ENCODE measurements around the gene SASS6.

Gene SASS6

DNA sequence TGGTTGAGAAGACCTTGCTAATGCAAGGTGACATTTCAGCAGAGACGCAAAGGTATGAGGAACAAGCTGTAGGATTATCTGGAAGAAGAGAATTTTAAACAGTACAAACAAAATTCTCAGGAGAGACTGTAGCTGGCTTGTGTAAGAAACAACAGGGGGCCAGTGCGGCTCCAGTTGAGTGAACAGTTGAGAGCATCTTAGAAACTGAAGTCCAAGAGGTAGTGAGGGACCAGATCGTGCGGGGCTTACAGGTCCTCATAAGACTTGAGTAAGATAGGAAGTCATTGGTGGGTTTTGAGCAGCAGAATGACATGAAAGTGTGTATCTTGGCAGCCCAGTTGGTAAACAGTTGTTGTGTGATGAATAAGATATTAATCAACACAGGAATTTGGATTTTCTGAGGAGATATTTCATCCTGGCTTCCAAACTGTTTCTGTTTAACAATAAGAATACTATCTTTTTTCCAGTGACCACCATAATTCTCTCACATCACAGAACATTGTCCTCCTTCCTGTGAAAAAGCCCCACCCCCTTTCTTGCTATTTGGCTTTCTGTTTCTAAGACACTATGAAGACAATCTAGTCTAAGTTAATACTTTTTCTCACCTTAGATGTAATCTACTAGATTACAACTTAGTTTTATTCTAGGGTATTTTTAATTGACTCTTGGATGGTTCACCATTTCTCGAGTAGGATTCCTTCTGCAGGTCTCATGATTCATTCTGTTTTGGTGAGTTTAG is 62.4 kb downstream of the SASS6 start:
- H3K27ac ChIP-seq (ENCODE audit: low read depth, low read length), result no peak overlapping the region
- H3K4ac ChIP-seq (ENCODE audit: low read depth, low read length), result no peak overlapping the region
- H2BK5ac ChIP-seq (ENCODE audit: low read depth, low read length, poor library complexity), result no peak overlapping the region
- H2AK5ac ChIP-seq (ENCODE audit: low read length), result no peak overlapping the region
- no peak overlapping the region for H3K23ac ChIP-seq (ENCODE audit: low read length)
- no peak overlapping the region for H4K91ac ChIP-seq (ENCODE audit: low read depth, low read length)
- no peaks in the 10 kb centered on the region for H3K79me2 ChIP-seq (ENCODE audit: control insufficient read depth, insufficient read depth, low read length, poor library complexity)
- no peak overlapping the region for H2BK12ac ChIP-seq (ENCODE audit: low read length)
- WGBS (ENCODE audit: extremely low coverage, insufficient coverage, insufficient read length), result no CpG with 5 or more reads among the region's 5 CpGs
- no peak overlapping the region for H3K18ac ChIP-seq (ENCODE audit: low read length)
- no peaks in the 10 kb centered on the region for H3K79me1 ChIP-seq (ENCODE audit: low read length)
- no peak overlapping the region for H3K4me3 ChIP-seq (ENCODE audit: low read depth, low read length)
- H3K36me3 ChIP-seq (ENCODE audit: control insufficient read depth in 1 of 2, insufficient read depth in 2 of 2, low read length in 2 of 2), result peaks cover 19 to 40% of the 10 kb centered on the region in 2 experiments
- no peak overlapping the region for H2AFZ ChIP-seq (ENCODE audit: insufficient read depth, low read length, poor library complexity)
- no peak overlapping the region for H3K9ac ChIP-seq (ENCODE audit: low read length)
- no peak overlapping the region for H3K4me2 ChIP-seq (ENCODE audit: low read length)
- no peak overlapping the region for H3K14ac ChIP-seq (ENCODE audit: low read length)
- no peak overlapping the region for H4K12ac ChIP-seq (ENCODE audit: low read depth, low read length)
- no peaks in the 10 kb centered on the region for H3K4me1 ChIP-seq (ENCODE audit: control insufficient read depth in 1 of 2, insufficient read depth in 2 of 2, low read length in 2 of 2)
- DNase-seq, result no peak
- no peak overlapping the region for H2BK120ac ChIP-seq (ENCODE audit: insufficient read depth, low read length, poor library complexity)
- H3K9me3 ChIP-seq (ENCODE audit: insufficient read depth, low read depth, low read length), result no peaks in the 10 kb centered on the region
- H4K8ac ChIP-seq (ENCODE audit: low read depth, low read length), result no peak overlapping the region
- no peaks in the 10 kb centered on the region for H3K27me3 ChIP-seq (ENCODE audit: insufficient read depth, low read length)

DNA sequence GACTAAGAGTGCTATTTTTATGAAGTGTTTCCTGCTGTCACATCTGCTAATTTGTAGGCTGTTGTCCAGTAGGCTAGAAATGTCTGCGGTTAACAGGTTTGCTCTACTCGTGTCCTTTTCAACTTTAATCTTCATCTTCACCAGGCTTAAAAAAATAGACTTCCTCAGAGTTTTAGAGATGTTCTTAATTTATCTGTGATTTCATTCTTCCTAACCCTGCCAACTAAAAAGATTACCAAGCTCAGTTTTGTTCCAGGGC is 66.8 kb downstream of the SASS6 start:
- H3K18ac ChIP-seq (ENCODE audit: low read length), result no peak overlapping the region
- no peak overlapping the region for H2BK120ac ChIP-seq (ENCODE audit: insufficient read depth, low read length, poor library complexity)
- H2BK5ac ChIP-seq (ENCODE audit: low read depth, low read length, poor library complexity), result no peak overlapping the region
- H4K91ac ChIP-seq (ENCODE audit: low read depth, low read length), result no peak overlapping the region
- H3K79me2 ChIP-seq (ENCODE audit: control insufficient read depth, insufficient read depth, low read length, poor library complexity), result no peaks in the 10 kb centered on the region
- no CpG with 5 or more reads among the region's 2 CpGs for WGBS (ENCODE audit: extremely low coverage, insufficient coverage, insufficient read length)
- H3K79me1 ChIP-seq (ENCODE audit: low read length), result no peaks in the 10 kb centered on the region
- peaks cover 23 to 29% of the 10 kb centered on the region in 2 experiments for H3K36me3 ChIP-seq (ENCODE audit: control insufficient read depth in 1 of 2, insufficient read depth in 2 of 2, low read length in 2 of 2)
- no peak overlapping the region for H4K8ac ChIP-seq (ENCODE audit: low read depth, low read length)
- H3K27ac ChIP-seq (ENCODE audit: low read depth, low read length), result no peak overlapping the region
- no peak overlapping the region for H2AK5ac ChIP-seq (ENCODE audit: low read length)
- H3K4me3 ChIP-seq (ENCODE audit: low read depth, low read length), result no peak overlapping the region
- no peak overlapping the region for H3K23ac ChIP-seq (ENCODE audit: low read length)
- no peaks in the 10 kb centered on the region for H3K27me3 ChIP-seq (ENCODE audit: insufficient read depth, low read length)
- H3K4ac ChIP-seq (ENCODE audit: low read depth, low read length), result no peak overlapping the region
- H2AFZ ChIP-seq (ENCODE audit: insufficient read depth, low read length, poor library complexity), result no peak overlapping the region
- H3K9ac ChIP-seq (ENCODE audit: low read length), result no peak overlapping the region
- no peaks in the 10 kb centered on the region for H3K9me3 ChIP-seq (ENCODE audit: insufficient read depth, low read depth, low read length)
- no peak overlapping the region for H3K14ac ChIP-seq (ENCODE audit: low read length)
- no peak overlapping the region for H2BK12ac ChIP-seq (ENCODE audit: low read length)
- no peaks in the 10 kb centered on the region for H3K4me1 ChIP-seq (ENCODE audit: control insufficient read depth in 1 of 2, insufficient read depth in 2 of 2, low read length in 2 of 2)
- no peak overlapping the region for H3K4me2 ChIP-seq (ENCODE audit: low read length)
- DNase-seq, result no peak
- H4K12ac ChIP-seq (ENCODE audit: low read depth, low read length), result no peak overlapping the region

DNA sequence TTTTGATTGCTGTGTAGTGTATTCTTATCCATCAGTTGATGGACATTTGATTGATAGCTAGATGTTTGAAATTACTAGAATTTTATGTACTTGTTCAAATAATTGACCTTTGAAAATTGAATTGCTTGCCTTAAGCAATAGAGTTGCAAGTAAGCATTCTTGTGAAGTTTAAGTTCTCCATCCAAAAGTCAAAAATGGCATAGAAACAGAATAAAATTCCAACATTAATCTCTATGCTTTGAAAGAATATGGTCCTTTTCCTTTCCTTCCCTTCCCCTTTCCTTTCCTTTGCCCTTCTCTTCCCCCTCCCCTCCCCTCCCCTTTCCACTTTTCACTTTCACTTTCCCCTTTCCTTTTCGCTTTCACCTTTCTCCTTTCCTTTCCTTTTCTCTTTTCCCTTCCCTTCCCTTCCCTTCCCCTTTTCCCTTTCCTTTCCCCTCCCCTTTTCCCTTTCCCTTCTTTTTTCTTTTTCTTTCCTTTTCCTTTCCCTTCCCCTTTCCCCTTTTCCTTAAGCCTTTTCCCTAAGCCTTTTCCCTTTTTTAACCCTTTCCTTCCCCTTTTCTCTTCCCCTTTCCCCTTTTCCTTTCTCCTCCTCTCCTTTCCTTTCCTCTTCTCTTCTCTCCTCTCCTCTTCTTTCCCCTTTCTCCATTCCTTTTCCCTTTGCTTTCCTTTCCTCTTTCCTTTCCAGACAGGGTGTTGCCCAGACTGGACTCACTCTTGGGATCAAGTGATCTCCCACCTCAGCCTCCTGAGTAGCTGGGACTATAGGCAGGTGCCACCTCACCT is 67.4 kb downstream of the SASS6 start:
- Histone ChIP-seq H3K27me3 (ENCODE audit: insufficient read depth, low read length) (no peaks in the 10 kb centered on the region), H4K91ac (ENCODE audit: low read depth, low read length) (no peak overlapping the region), H3K79me2 (ENCODE audit: control insufficient read depth, insufficient read depth, low read length, poor library complexity) (no peaks in the 10 kb centered on the region), H3K9me3 (ENCODE audit: insufficient read depth, low read depth, low read length) (no peaks in the 10 kb centered on the region), H2AK5ac (ENCODE audit: low read length) (no peak overlapping the region), H3K4me2 (ENCODE audit: low read length) (no peak overlapping the region), H3K23ac (ENCODE audit: low read length) (no peak overlapping the region), H2AFZ (ENCODE audit: insufficient read depth, low read length, poor library complexity) (no peak overlapping the region), H4K12ac (ENCODE audit: low read depth, low read length) (no peak overlapping the region), H2BK120ac (ENCODE audit: insufficient read depth, low read length, poor library complexity) (no peak overlapping the region), H4K8ac (ENCODE audit: low read depth, low read length) (no peak overlapping the region), H3K79me1 (ENCODE audit: low read length) (no peaks in the 10 kb centered on the region), H3K14ac (ENCODE audit: low read length) (no peak overlapping the region), H3K4me1 (ENCODE audit: control insufficient read depth in 1 of 2, insufficient read depth in 2 of 2, low read length in 2 of 2) (no peaks in the 10 kb centered on the region), H3K4ac (ENCODE audit: low read depth, low read length) (no peak overlapping the region), H3K27ac (ENCODE audit: low read depth, low read length) (no peak overlapping the region), H3K36me3 (ENCODE audit: control insufficient read depth in 1 of 2, insufficient read depth in 2 of 2, low read length in 2 of 2) (peaks cover 23 to 31% of the 10 kb centered on the region in 2 experiments), H3K4me3 (ENCODE audit: low read depth, low read length) (no peak overlapping the region), H3K9ac (ENCODE audit: low read length) (no peak overlapping the region), H2BK5ac (ENCODE audit: low read depth, low read length, poor library complexity) (no peak overlapping the region), H2BK12ac (ENCODE audit: low read length) (no peak overlapping the region), H3K18ac (ENCODE audit: low read length) (no peak overlapping the region)
- DNase-seq, result no peak
- 92% methylated on average over 1 of the region's 1 CpG for WGBS (ENCODE audit: extremely low coverage, insufficient coverage, insufficient read length)

DNA sequence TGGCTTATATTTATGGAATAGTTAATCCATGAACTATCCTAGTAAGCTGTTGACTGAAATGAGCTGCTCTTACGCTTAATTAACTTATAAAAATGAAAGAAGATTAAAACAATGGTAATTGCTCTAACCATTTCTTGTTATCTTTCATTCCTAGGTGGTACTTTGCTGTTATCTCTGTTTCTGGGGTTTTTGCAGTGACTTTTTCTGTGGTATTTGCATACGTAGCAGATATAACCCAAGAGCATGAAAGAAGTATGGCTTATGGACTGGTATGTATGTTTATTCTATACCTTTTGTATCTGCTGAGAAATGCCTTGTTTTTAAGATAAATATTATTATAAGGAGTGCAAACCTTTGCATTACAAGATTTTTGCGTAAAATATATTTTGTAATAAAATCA is 71.0 kb downstream of the SASS6 start:
- H2BK12ac ChIP-seq (ENCODE audit: low read length), result no peak overlapping the region
- H3K4me1 ChIP-seq (ENCODE audit: control insufficient read depth in 1 of 2, insufficient read depth in 2 of 2, low read length in 2 of 2), result no peaks in the 10 kb centered on the region
- no CpG with 5 or more reads among the region's 3 CpGs for WGBS (ENCODE audit: extremely low coverage, insufficient coverage, insufficient read length)
- no peak overlapping the region for H4K8ac ChIP-seq (ENCODE audit: low read depth, low read length)
- H3K18ac ChIP-seq (ENCODE audit: low read length), result no peak overlapping the region
- no peak overlapping the region for H3K9ac ChIP-seq (ENCODE audit: low read length)
- no peak overlapping the region for H2BK5ac ChIP-seq (ENCODE audit: low read depth, low read length, poor library complexity)
- H3K14ac ChIP-seq (ENCODE audit: low read length), result no peak overlapping the region
- no peak overlapping the region for H4K12ac ChIP-seq (ENCODE audit: low read depth, low read length)
- no peak overlapping the region for H3K4me2 ChIP-seq (ENCODE audit: low read length)
- H2AFZ ChIP-seq (ENCODE audit: insufficient read depth, low read length, poor library complexity), result no peak overlapping the region
- DNase-seq, result no peak
- no peak overlapping the region for H2AK5ac ChIP-seq (ENCODE audit: low read length)
- no peak overlapping the region for H3K23ac ChIP-seq (ENCODE audit: low read length)
- no peaks in the 10 kb centered on the region for H3K27me3 ChIP-seq (ENCODE audit: insufficient read depth, low read length)
- H4K91ac ChIP-seq (ENCODE audit: low read depth, low read length), result no peak overlapping the region
- no peaks in the 10 kb centered on the region for H3K79me1 ChIP-seq (ENCODE audit: low read length)
- H3K27ac ChIP-seq (ENCODE audit: low read depth, low read length), result no peak overlapping the region
- H3K4ac ChIP-seq (ENCODE audit: low read depth, low read length), result no peak overlapping the region
- H3K4me3 ChIP-seq (ENCODE audit: low read depth, low read length), result no peak overlapping the region
- H3K36me3 ChIP-seq (ENCODE audit: control insufficient read depth in 1 of 2, insufficient read depth in 2 of 2, low read length in 2 of 2), result peaks cover 15 to 18% of the 10 kb centered on the region in 2 experiments
- H3K79me2 ChIP-seq (ENCODE audit: control insufficient read depth, insufficient read depth, low read length, poor library complexity), result no peaks in the 10 kb centered on the region
- no peak overlapping the region for H2BK120ac ChIP-seq (ENCODE audit: insufficient read depth, low read length, poor library complexity)
- no peaks in the 10 kb centered on the region for H3K9me3 ChIP-seq (ENCODE audit: insufficient read depth, low read depth, low read length)
